GM13976 (cell line): ENCODE data around the gene SNORC.

Source experiments
- DNase-seq: peaks from one replicate; pipeline ENCODE4 v3.0.0; 2012; ENCODE audit warnings: low spot score
- CTCF ChIP-seq: IDR thresholded peaks from 2 replicates; pipeline ENCODE4 v1.5.1; 2012; ENCODE audit warnings: borderline replicate concordance, mild to moderate bottlenecking; ENCODE audit not compliant: insufficient read depth; ENCODE audit errors: extremely low read depth, missing control alignments, control extremely low read depth
- in situ Hi-C: fragments of 300-500 bp; cut with MboI; formaldehyde crosslinking; loops from one replicate; pipeline ENCODE4 v1.12.0; 2022; ENCODE audit warnings: low sequenced_read_pairs, mixed read lengths, inconsistent platforms; ENCODE audit not compliant: unreplicated experiment

SNORC gene

GRCh38 chr2:232880764-232881351 lies 10.8 kb downstream of the SNORC start:
- in situ Hi-C loops: no loop called here
- DNase-seq: no peak
- no peak for TF ChIP-seq CTCF

- DNase-seq: no peak
- in situ Hi-C loops: no loop called here
- TF ChIP-seq CTCF: no peak
These were observed 12.0 kb downstream of the SNORC start for GRCh38 chr2:232882085-232882484.

GRCh38 chr2:232882505-232883115 lies 12.5 kb downstream of the SNORC start:
- DNase-seq: no peak
- in situ Hi-C loops: no loop called here
- TF ChIP-seq CTCF: no peak

- in situ Hi-C loops: no loop called here
- no peak for DNase-seq
- no peak for TF ChIP-seq CTCF
These were observed 13.2 kb downstream of the SNORC start for GRCh38 chr2:232883116-232883721.

- DNase-seq: no peak
- TF ChIP-seq CTCF: no peak
- in situ Hi-C loops: no loop called here
These were observed 13.9 kb downstream of the SNORC start for GRCh38 chr2:232884001-232884421.

- in situ Hi-C loops: no loop called here
- TF ChIP-seq CTCF: no peak
- no peak for DNase-seq
These were observed 14.6 kb downstream of the SNORC start for GRCh38 chr2:232884549-232885263.
